LNCaP clone FGC (cell line): ENCODE measurements around the gene STAP2.

ENCODE experiments used
- DNase-seq: peaks from one replicate; pipeline ENCODE4 v3.0.0-alpha.2; 2011; ENCODE audit warnings: low read depth
- H3K4me3 ChIP-seq: 2 replicates; pipeline ENCODE4 v1.5.1; 2011; ENCODE audit warnings: mild to moderate bottlenecking, low read depth, low read length, control low read depth
- CTCF ChIP-seq: IDR thresholded peaks from 2 replicates; pipeline ENCODE4 v1.5.1; 2012; ENCODE audit warnings: mild to moderate bottlenecking; ENCODE audit not compliant: control insufficient read depth, insufficient read depth; ENCODE audit errors: extremely low read depth

STAP2 gene

GRCh38 chr19:4373013-4373367 lies 34.4 kb upstream of the STAP2 start:
- no peak for DNase-seq

GRCh38 chr19:4372165-4373012 lies 33.8 kb upstream of the STAP2 start:
- no peak for TF ChIP-seq CTCF
- no peak overlapping the region for H3K4me3 ChIP-seq
- no peak for DNase-seq

More at GRCh38 chr19:4373013-4373367, 34.4 kb upstream of the STAP2 start:
- no peak overlapping the region for H3K4me3 ChIP-seq
- no peak for TF ChIP-seq CTCF

- no peak for DNase-seq
- H3K4me3 ChIP-seq, result no peak overlapping the region
- TF ChIP-seq CTCF, result no peak
Measured at GRCh38 chr19:4371247-4372164, 32.9 kb upstream of the STAP2 start.

- H3K4me3 ChIP-seq, result no peak overlapping the region
- DNase-seq, result no peak
- TF ChIP-seq CTCF, result no peak
Measured at GRCh38 chr19:4370418-4371041, 31.9 kb upstream of the STAP2 start.

GRCh38 chr19:4369888-4370260 lies 31.2 kb upstream of the STAP2 start:
- peak; percentile 55 for TF ChIP-seq CTCF
- DNase-seq, result no peak
- H3K4me3 ChIP-seq, result no peak overlapping the region

GRCh38 chr19:4369109-4369887 lies 30.7 kb upstream of the STAP2 start:
- H3K4me3 ChIP-seq, result no peak overlapping the region; the same call in 1 of the 2 replicates
- TF ChIP-seq CTCF, result no peak
- no peak for DNase-seq
